Airway epithelial cell (primary cell): Measurements from ENCODE around the gene PDCL3. TPM values are rescaled to one million over a fixed set of nuclear protein-coding genes. Genes with fewer than 3 reads are reported as not detected.

Experiments used
- total RNA-seq: library from RNA; depleted of rRNA; stranded (reverse); fragments of >200 nt; gene quantifications from 2 replicates; pipeline ENCODE4 v1.2.3, GENCODE V29; 2015

Gene PDCL3
- 20.4 and 21.6 TPM in 2 replicates for total RNA-seq

DNA sequence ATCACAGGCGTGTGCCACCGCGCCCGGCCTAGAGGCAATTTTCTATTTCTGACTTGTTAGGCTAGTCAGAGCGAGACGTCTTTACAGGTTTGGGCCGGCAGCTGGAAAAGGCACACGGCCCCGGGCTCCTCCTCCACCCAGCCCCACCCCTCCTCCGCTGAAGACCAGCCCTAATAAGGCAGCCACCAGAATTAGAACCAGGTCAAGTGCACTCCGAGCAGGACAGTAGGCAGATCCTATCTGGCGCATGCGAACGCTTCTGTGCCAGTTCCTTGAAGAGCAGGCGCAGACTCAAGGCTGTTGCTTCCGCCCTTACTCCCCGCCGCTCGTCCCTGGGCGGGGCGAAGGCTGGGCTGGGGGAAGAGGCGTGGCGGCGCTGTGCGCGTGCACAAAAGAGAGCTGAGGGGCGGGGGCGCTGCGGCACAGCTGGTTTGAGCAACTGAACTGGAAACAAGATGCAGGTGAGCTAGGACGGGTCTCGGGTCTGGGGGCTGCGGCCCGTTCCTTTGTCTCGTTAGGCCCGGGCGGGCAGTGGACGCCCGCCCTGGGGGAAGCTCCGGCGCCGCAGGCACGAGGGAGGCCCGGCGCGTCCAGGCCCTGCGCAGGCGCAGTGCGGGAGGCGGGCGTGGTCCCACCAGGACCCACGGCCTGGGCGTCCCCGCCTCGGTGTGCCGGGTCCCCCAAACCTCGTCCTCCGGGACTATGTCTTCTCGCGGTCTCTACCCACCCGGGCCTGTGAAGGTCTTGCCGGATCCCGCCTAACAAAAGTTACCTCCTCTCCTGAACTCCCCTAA, at the start of gene PDCL3:
Gene PDCL3, plus strand, starts transcription at position 381 of the 794 bp plus-strand sequence. Its CDS starts 75 bp downstream, at position 456.

Other genes with a start within 250 kb of the PDCL3 start
- gene LONRF2, start 240.5 kb upstream of the PDCL3 start, total RNA-seq: not detected in 2 replicates
- 3.7 and 4.6 TPM in 2 replicates for gene CHST10, start 145.3 kb upstream of the PDCL3 start, total RNA-seq
- gene NMS, start 92.5 kb upstream of the PDCL3 start, total RNA-seq: not detected in 2 replicates